Measurements from ENCODE around the gene TMEM120B.

TMEM120B gene

GRCh38 chr12:121810234-121810817 is 97.8 kb downstream of the TMEM120B start:
- no peaks in the 10 kb centered on the region for H3K27me3 ChIP-seq (ENCODE audit: control insufficient read depth in 2 of 2, insufficient read depth in 2 of 2, low read length in 2 of 2)
- peak overlapping the region in 1 of 2 donors; percentile 90 for H3K4me3 ChIP-seq (ENCODE audit: low read length in 2 of 2)
- peaks cover 40 to 44% of the 10 kb centered on the region in 2 donors for H3K4me1 ChIP-seq (ENCODE audit: control insufficient read depth in 2 of 2, insufficient read depth in 2 of 2, low read length in 2 of 2)
- no peak overlapping the region for H3K27ac ChIP-seq (ENCODE audit: low read depth in 2 of 2, low read length in 2 of 2)
- H3K36me3 ChIP-seq (ENCODE audit: control insufficient read depth in 2 of 2, insufficient read depth in 2 of 2, low read length in 2 of 2) = peaks cover 36 to 47% of the 10 kb centered on the region in 2 donors
- H3K9ac ChIP-seq (ENCODE audit: low read depth in 1 of 2, low read length in 2 of 2) = no peak overlapping the region
- no peaks in the 10 kb centered on the region for H3K9me3 ChIP-seq (ENCODE audit: control insufficient read depth in 2 of 2, low read length in 2 of 2)

- Histone ChIP-seq H3K9ac (ENCODE audit: low read depth in 1 of 2, low read length in 2 of 2) (peak overlapping the region in 1 of 2 donors; percentile 15), H3K27me3 (ENCODE audit: control insufficient read depth in 2 of 2, insufficient read depth in 2 of 2, low read length in 2 of 2) (no peaks in the 10 kb centered on the region), H3K4me1 (ENCODE audit: control insufficient read depth in 2 of 2, insufficient read depth in 2 of 2, low read length in 2 of 2) (peaks cover 38 to 40% of the 10 kb centered on the region in 2 donors), H3K4me3 (ENCODE audit: low read length in 2 of 2) (peak overlapping the region; percentile 71 to 90), H3K27ac (ENCODE audit: low read depth in 2 of 2, low read length in 2 of 2) (no peak overlapping the region), H3K9me3 (ENCODE audit: control insufficient read depth in 2 of 2, low read length in 2 of 2) (no peaks in the 10 kb centered on the region), H3K36me3 (ENCODE audit: control insufficient read depth in 2 of 2, insufficient read depth in 2 of 2, low read length in 2 of 2) (peaks cover 42 to 50% of the 10 kb centered on the region in 2 donors)
Measured at GRCh38 chr12:121810833-121811433, 98.4 kb downstream of the TMEM120B start.

- H3K4me1 ChIP-seq (ENCODE audit: control insufficient read depth in 2 of 2, insufficient read depth in 2 of 2, low read length in 2 of 2) = peaks cover 31 to 32% of the 10 kb centered on the region in 2 donors
- peak overlapping the region; percentile 71 to 90 for H3K4me3 ChIP-seq (ENCODE audit: low read length in 2 of 2)
- peaks cover 49 to 55% of the 10 kb centered on the region in 2 donors for H3K36me3 ChIP-seq (ENCODE audit: control insufficient read depth in 2 of 2, insufficient read depth in 2 of 2, low read length in 2 of 2)
- no peaks in the 10 kb centered on the region for H3K9me3 ChIP-seq (ENCODE audit: control insufficient read depth in 2 of 2, low read length in 2 of 2)
- H3K27ac ChIP-seq (ENCODE audit: low read depth in 2 of 2, low read length in 2 of 2) = peak overlapping the region in 1 of 2 donors; percentile 48
- H3K9ac ChIP-seq (ENCODE audit: low read depth in 1 of 2, low read length in 2 of 2) = peak overlapping the region; percentile 52 to 59
- H3K27me3 ChIP-seq (ENCODE audit: control insufficient read depth in 2 of 2, insufficient read depth in 2 of 2, low read length in 2 of 2) = no peaks in the 10 kb centered on the region
Measured at GRCh38 chr12:121811434-121812319, 99.1 kb downstream of the TMEM120B start.

- peaks cover 24 to 27% of the 10 kb centered on the region in 2 donors for H3K4me1 ChIP-seq (ENCODE audit: control insufficient read depth in 2 of 2, insufficient read depth in 2 of 2, low read length in 2 of 2)
- H3K27me3 ChIP-seq (ENCODE audit: control insufficient read depth in 2 of 2, insufficient read depth in 2 of 2, low read length in 2 of 2) = no peaks in the 10 kb centered on the region
- H3K4me3 ChIP-seq (ENCODE audit: low read length in 2 of 2) = peak overlapping the region; percentile 71 to 90
- no peaks in the 10 kb centered on the region for H3K9me3 ChIP-seq (ENCODE audit: control insufficient read depth in 2 of 2, low read length in 2 of 2)
- peak overlapping the region; percentile 41 to 59 for H3K9ac ChIP-seq (ENCODE audit: low read depth in 1 of 2, low read length in 2 of 2)
- H3K27ac ChIP-seq (ENCODE audit: low read depth in 2 of 2, low read length in 2 of 2) = peak overlapping the region in 1 of 2 donors; percentile 48
- H3K36me3 ChIP-seq (ENCODE audit: control insufficient read depth in 2 of 2, insufficient read depth in 2 of 2, low read length in 2 of 2) = peaks cover 56 to 57% of the 10 kb centered on the region in 2 donors
Measured at GRCh38 chr12:121812320-121812871, 99.8 kb downstream of the TMEM120B start.

- Histone ChIP-seq H3K36me3 (ENCODE audit: control insufficient read depth in 2 of 2, insufficient read depth in 2 of 2, low read length in 2 of 2) (peaks cover 60 to 61% of the 10 kb centered on the region in 2 donors), H3K27me3 (ENCODE audit: control insufficient read depth in 2 of 2, insufficient read depth in 2 of 2, low read length in 2 of 2) (no peaks in the 10 kb centered on the region), H3K4me1 (ENCODE audit: control insufficient read depth in 2 of 2, insufficient read depth in 2 of 2, low read length in 2 of 2) (peaks cover 23 to 27% of the 10 kb centered on the region in 2 donors), H3K9me3 (ENCODE audit: control insufficient read depth in 2 of 2, low read length in 2 of 2) (no peaks in the 10 kb centered on the region), H3K9ac (ENCODE audit: low read depth in 1 of 2, low read length in 2 of 2) (peak overlapping the region in 1 of 2 donors; percentile 59), H3K4me3 (ENCODE audit: low read length in 2 of 2) (peak overlapping the region; percentile 71 to 90), H3K27ac (ENCODE audit: low read depth in 2 of 2, low read length in 2 of 2) (no peak overlapping the region)
Measured at GRCh38 chr12:121812921-121813896, 100.7 kb downstream of the TMEM120B start.

- Histone ChIP-seq H3K4me3 (ENCODE audit: low read length in 2 of 2) (no peak overlapping the region), H3K9ac (ENCODE audit: low read depth in 1 of 2, low read length in 2 of 2) (no peak overlapping the region), H3K27me3 (ENCODE audit: control insufficient read depth in 2 of 2, insufficient read depth in 2 of 2, low read length in 2 of 2) (no peaks in the 10 kb centered on the region), H3K36me3 (ENCODE audit: control insufficient read depth in 2 of 2, insufficient read depth in 2 of 2, low read length in 2 of 2) (peaks cover 54 to 56% of the 10 kb centered on the region in 2 donors), H3K4me1 (ENCODE audit: control insufficient read depth in 2 of 2, insufficient read depth in 2 of 2, low read length in 2 of 2) (peaks cover 23 to 27% of the 10 kb centered on the region in 2 donors), H3K27ac (ENCODE audit: low read depth in 2 of 2, low read length in 2 of 2) (no peak overlapping the region), H3K9me3 (ENCODE audit: control insufficient read depth in 2 of 2, low read length in 2 of 2) (no peaks in the 10 kb centered on the region)
Measured at GRCh38 chr12:121813951-121814350, 101.4 kb downstream of the TMEM120B start.

- no peaks in the 10 kb centered on the region for H3K27me3 ChIP-seq (ENCODE audit: control insufficient read depth in 2 of 2, insufficient read depth in 2 of 2, low read length in 2 of 2)
- no peak overlapping the region for H3K4me3 ChIP-seq (ENCODE audit: low read length in 2 of 2)
- H3K36me3 ChIP-seq (ENCODE audit: control insufficient read depth in 2 of 2, insufficient read depth in 2 of 2, low read length in 2 of 2) = peaks cover 54 to 58% of the 10 kb centered on the region in 2 donors
- H3K4me1 ChIP-seq (ENCODE audit: control insufficient read depth in 2 of 2, insufficient read depth in 2 of 2, low read length in 2 of 2) = peaks cover 23 to 27% of the 10 kb centered on the region in 2 donors
- no peaks in the 10 kb centered on the region for H3K9me3 ChIP-seq (ENCODE audit: control insufficient read depth in 2 of 2, low read length in 2 of 2)
- no peak overlapping the region for H3K9ac ChIP-seq (ENCODE audit: low read depth in 1 of 2, low read length in 2 of 2)
- no peak overlapping the region for H3K27ac ChIP-seq (ENCODE audit: low read depth in 2 of 2, low read length in 2 of 2)
Measured at GRCh38 chr12:121814429-121815119, 102.0 kb downstream of the TMEM120B start.

GRCh38 chr12:121815263-121815662 is 102.7 kb downstream of the TMEM120B start:
- Histone ChIP-seq H3K27me3 (ENCODE audit: control insufficient read depth in 2 of 2, insufficient read depth in 2 of 2, low read length in 2 of 2) (no peaks in the 10 kb centered on the region), H3K9ac (ENCODE audit: low read depth in 1 of 2, low read length in 2 of 2) (no peak overlapping the region), H3K4me1 (ENCODE audit: control insufficient read depth in 2 of 2, insufficient read depth in 2 of 2, low read length in 2 of 2) (peaks cover 23 to 27% of the 10 kb centered on the region in 2 donors), H3K36me3 (ENCODE audit: control insufficient read depth in 2 of 2, insufficient read depth in 2 of 2, low read length in 2 of 2) (peaks cover 56 to 63% of the 10 kb centered on the region in 2 donors), H3K9me3 (ENCODE audit: control insufficient read depth in 2 of 2, low read length in 2 of 2) (no peaks in the 10 kb centered on the region), H3K4me3 (ENCODE audit: low read length in 2 of 2) (no peak overlapping the region), H3K27ac (ENCODE audit: low read depth in 2 of 2, low read length in 2 of 2) (no peak overlapping the region)
